OCI-LY7 (cell line): Measurements from ENCODE around the gene AKAP13.

Experiments
- CTCF ChIP-seq: fragments of 200-600 bp; sonication (generic); conservative IDR thresholded peaks from 2 replicates; pipeline ENCODE4 v1.5.1; 2014; ENCODE audit warnings: mild to moderate bottlenecking, antibody characterized with exemption, low read length, moderate library complexity, mixed read lengths
- EZH2phosphoT487 ChIP-seq: fragments of 200-600 bp; sonication (generic); IDR thresholded peaks from 2 replicates; pipeline ENCODE4 v1.6.1; 2018; ENCODE audit warnings: low read depth, borderline replicate concordance, mild to moderate bottlenecking, mixed run types, antibody characterized with exemption, low read length, moderate library complexity, mixed read lengths

GRCh38 chr15:85679231-85679630, 298.8 kb downstream of the AKAP13 start:
- TF ChIP-seq CTCF (no peak), EZH2phosphoT487 (no peak)
